DOHH2 (cell line): ENCODE results near the gene CLIC5.

Experiments used
- H3F3A ChIP-seq: fragments of 200-600 bp; sonication (generic), shearing (Covaris generic); 2 replicates; pipeline ENCODE4 v1.6.0; 2016; ENCODE audit warnings: antibody characterized with exemption, mild to moderate bottlenecking; ENCODE audit not compliant: control insufficient read depth, insufficient read depth
- H3K27ac ChIP-seq: fragments of 200-600 bp; sonication (generic); 2 replicates; pipeline ENCODE4 v1.5.1; 2014; ENCODE audit warnings: low read depth, mild to moderate bottlenecking, low read length, moderate library complexity
- H3K27me3 ChIP-seq: fragments of 200-600 bp; sonication (generic); 2 replicates; pipeline ENCODE4 v1.6.1; 2014; ENCODE audit warnings: mild to moderate bottlenecking, low read length, mixed read lengths; ENCODE audit not compliant: control insufficient read depth
- H3K36me3 ChIP-seq: fragments of 200-600 bp; sonication (generic); 2 replicates; pipeline ENCODE4 v1.6.1; 2014; ENCODE audit warnings: mild to moderate bottlenecking, low read length, moderate library complexity, mixed read lengths; ENCODE audit not compliant: control insufficient read depth
- H3K4me1 ChIP-seq: fragments of 200-600 bp; sonication (generic); 2 replicates; pipeline ENCODE4 v1.6.1; 2014; ENCODE audit warnings: mild to moderate bottlenecking, low read length, mixed read lengths; ENCODE audit not compliant: control insufficient read depth
- H3K4me2 ChIP-seq: fragments of 200-600 bp; sonication (generic); 2 replicates; pipeline ENCODE4 v1.6.0; 2014; ENCODE audit warnings: mild to moderate bottlenecking, low read length, moderate library complexity
- H3K4me3 ChIP-seq: fragments of 200-600 bp; sonication (generic); 2 replicates; pipeline ENCODE4 v1.5.1; 2014; ENCODE audit warnings: mild to moderate bottlenecking, low read length, mixed read lengths
- H3K79me2 ChIP-seq: fragments of 200-600 bp; sonication (generic); 2 replicates; pipeline ENCODE4 v1.6.1; 2014; ENCODE audit warnings: mild to moderate bottlenecking, low read length, mixed read lengths; ENCODE audit not compliant: control insufficient read depth
- H3K9me2 ChIP-seq: fragments of 200-600 bp; sonication (generic); replicated peaks from 2 replicates; pipeline ENCODE4 v1.6.1; 2014; ENCODE audit warnings: mild to moderate bottlenecking, low read length, mixed read lengths; ENCODE audit not compliant: control insufficient read depth
- H3K9me3 ChIP-seq: fragments of 200-600 bp; sonication (generic); 2 replicates; pipeline ENCODE4 v1.6.1; 2014; ENCODE audit warnings: antibody characterized with exemption, low read length, mixed read lengths; ENCODE audit not compliant: control insufficient read depth, insufficient read depth
- H4K20me1 ChIP-seq: fragments of 200-600 bp; sonication (generic); 2 replicates; pipeline ENCODE4 v1.6.0; 2014; ENCODE audit warnings: low read depth, mild to moderate bottlenecking, antibody characterized with exemption, low read length, moderate library complexity; ENCODE audit not compliant: control insufficient read depth, insufficient read depth
- EZH2phosphoT487 ChIP-seq: fragments of 200-600 bp; sonication (generic); IDR thresholded peaks from 2 replicates; pipeline ENCODE4 v1.6.1; 2017; ENCODE audit warnings: borderline replicate concordance, mild to moderate bottlenecking, antibody characterized with exemption, low read length, moderate library complexity, mixed read lengths
- TF ChIP-seq, protein P1 (sequence below): fragments of 200-600 bp; sonication (generic); IDR thresholded peaks from one replicate; pipeline ENCODE4 v1.5.1; 2014; ENCODE audit warnings: antibody characterized with exemption, mild to moderate bottlenecking, low read depth, low read length; ENCODE audit not compliant: poor library complexity, severe bottlenecking

Gene CLIC5

GRCh38 chr6:45835721-45836437 is 179.8 kb downstream of the CLIC5 start:
- no peaks in the 10 kb centered on the region for H3F3A ChIP-seq
- no peak overlapping the region for H3K27ac ChIP-seq
- H3K4me3 ChIP-seq = no peak overlapping the region
- no peak for TF ChIP-seq EZH2phosphoT487
- TF ChIP-seq, protein P1, sequence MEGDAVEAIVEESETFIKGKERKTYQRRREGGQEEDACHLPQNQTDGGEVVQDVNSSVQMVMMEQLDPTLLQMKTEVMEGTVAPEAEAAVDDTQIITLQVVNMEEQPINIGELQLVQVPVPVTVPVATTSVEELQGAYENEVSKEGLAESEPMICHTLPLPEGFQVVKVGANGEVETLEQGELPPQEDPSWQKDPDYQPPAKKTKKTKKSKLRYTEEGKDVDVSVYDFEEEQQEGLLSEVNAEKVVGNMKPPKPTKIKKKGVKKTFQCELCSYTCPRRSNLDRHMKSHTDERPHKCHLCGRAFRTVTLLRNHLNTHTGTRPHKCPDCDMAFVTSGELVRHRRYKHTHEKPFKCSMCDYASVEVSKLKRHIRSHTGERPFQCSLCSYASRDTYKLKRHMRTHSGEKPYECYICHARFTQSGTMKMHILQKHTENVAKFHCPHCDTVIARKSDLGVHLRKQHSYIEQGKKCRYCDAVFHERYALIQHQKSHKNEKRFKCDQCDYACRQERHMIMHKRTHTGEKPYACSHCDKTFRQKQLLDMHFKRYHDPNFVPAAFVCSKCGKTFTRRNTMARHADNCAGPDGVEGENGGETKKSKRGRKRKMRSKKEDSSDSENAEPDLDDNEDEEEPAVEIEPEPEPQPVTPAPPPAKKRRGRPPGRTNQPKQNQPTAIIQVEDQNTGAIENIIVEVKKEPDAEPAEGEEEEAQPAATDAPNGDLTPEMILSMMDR = no peak
- H3K9me2 ChIP-seq = no peaks in the 10 kb centered on the region
- H3K79me2 ChIP-seq = no peaks in the 10 kb centered on the region
- no peaks in the 10 kb centered on the region for H4K20me1 ChIP-seq
- peaks cover 13% of the 10 kb centered on the region for H3K27me3 ChIP-seq
- no peaks in the 10 kb centered on the region for H3K36me3 ChIP-seq
- H3K4me1 ChIP-seq = peaks cover 5% of the 10 kb centered on the region
- no peaks in the 10 kb centered on the region for H3K9me3 ChIP-seq
- H3K4me2 ChIP-seq = no peak overlapping the region

GRCh38 chr6:45832063-45832462 is 183.6 kb downstream of the CLIC5 start:
- Histone ChIP-seq H3K27ac (no peak overlapping the region), H3K36me3 (no peaks in the 10 kb centered on the region), H3K79me2 (no peaks in the 10 kb centered on the region), H3K4me2 (no peak overlapping the region), H3F3A (no peaks in the 10 kb centered on the region; the same call in 1 of the 2 replicates), H3K9me2 (no peaks in the 10 kb centered on the region), H3K9me3 (no peaks in the 10 kb centered on the region), H3K4me3 (no peak overlapping the region), H3K4me1 (peaks cover 13% of the 10 kb centered on the region), H4K20me1 (no peaks in the 10 kb centered on the region), H3K27me3 (peaks cover 16% of the 10 kb centered on the region)
- no peak for TF ChIP-seq EZH2phosphoT487
- TF ChIP-seq, protein P1 = no peak
